ENCODE data around the gene RUFY3.
"Not testable (repeated sequence)": the region's sequence is repeated elsewhere in the genome, so short reads cannot be mapped to it uniquely, and the experiment has no call there.

RUFY3 gene

GRCh38 chr4:70721747-70722146 is at the start of gene RUFY3:
Gene RUFY3, plus strand, starts transcription at chr4:70721964. Its CDS starts 610 bp downstream, at chr4:70722574.
- DNase-seq = no peak

GRCh38 chr4:70674191-70674590 is 47.6 kb upstream of the RUFY3 start:
- DNase-seq = no peak

GRCh38 chr4:70674731-70675130 is 47.0 kb upstream of the RUFY3 start:
- no peak for DNase-seq

GRCh38 chr4:70676554-70677090 is 45.1 kb upstream of the RUFY3 start:
- DNase-seq = no peak

GRCh38 chr4:70678383-70678999 is 43.3 kb upstream of the RUFY3 start:
- DNase-seq = no peak

GRCh38 chr4:70680934-70681333 is 40.8 kb upstream of the RUFY3 start:
- no peak for DNase-seq

- no peak for DNase-seq
Observed at GRCh38 chr4:70681704-70682103, 40.1 kb upstream of the RUFY3 start.

GRCh38 chr4:70682142-70682541 is 39.6 kb upstream of the RUFY3 start:
- DNase-seq = not testable (repeated sequence)

- peak; percentile 21 to 32 for DNase-seq
Observed at GRCh38 chr4:70687392-70687791, 34.4 kb upstream of the RUFY3 start.

GRCh38 chr4:70687821-70688794 is 33.7 kb upstream of the RUFY3 start, which contains the start of gene UTP3:
Gene UTP3, plus strand, starts transcription at chr4:70688532. Its CDS starts 146 bp downstream, at chr4:70688678.
- DNase-seq = peak; percentile 95 to 96

GRCh38 chr4:70688795-70689231 is 33.0 kb upstream of the RUFY3 start:
- peak; percentile 37 to 44 for DNase-seq

GRCh38 chr4:70691661-70692060 is 30.1 kb upstream of the RUFY3 start:
- no peak for DNase-seq

- DNase-seq = not testable (repeated sequence)
Observed at GRCh38 chr4:70694633-70695032, 27.1 kb upstream of the RUFY3 start.

- not testable (repeated sequence) for DNase-seq
Observed at GRCh38 chr4:70698435-70698834, 23.3 kb upstream of the RUFY3 start.

- DNase-seq = no peak
Observed at GRCh38 chr4:70700712-70701111, 21.1 kb upstream of the RUFY3 start.

GRCh38 chr4:70701271-70701670 is 20.5 kb upstream of the RUFY3 start:
- no peak for DNase-seq

- not testable (repeated sequence) for DNase-seq
Observed at GRCh38 chr4:70702592-70702991, 19.2 kb upstream of the RUFY3 start.

GRCh38 chr4:70703619-70704214 is 18.0 kb upstream of the RUFY3 start:
- no peak for DNase-seq

GRCh38 chr4:70704215-70704930 is 17.4 kb upstream of the RUFY3 start:
- peak; percentile 60 to 65 for DNase-seq

GRCh38 chr4:70704931-70705182 is 16.9 kb upstream of the RUFY3 start:
- peak in 1 of 2 experiments; percentile 35 for DNase-seq

- peak; percentile 71 to 75 for DNase-seq
Observed at GRCh38 chr4:70705183-70706043, 16.4 kb upstream of the RUFY3 start.

GRCh38 chr4:70706044-70706461 is 15.7 kb upstream of the RUFY3 start:
- no peak for DNase-seq
